ENCODE results near the gene PSME3.

The PSME3 gene, protein sequence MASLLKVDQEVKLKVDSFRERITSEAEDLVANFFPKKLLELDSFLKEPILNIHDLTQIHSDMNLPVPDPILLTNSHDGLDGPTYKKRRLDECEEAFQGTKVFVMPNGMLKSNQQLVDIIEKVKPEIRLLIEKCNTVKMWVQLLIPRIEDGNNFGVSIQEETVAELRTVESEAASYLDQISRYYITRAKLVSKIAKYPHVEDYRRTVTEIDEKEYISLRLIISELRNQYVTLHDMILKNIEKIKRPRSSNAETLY

DNA sequence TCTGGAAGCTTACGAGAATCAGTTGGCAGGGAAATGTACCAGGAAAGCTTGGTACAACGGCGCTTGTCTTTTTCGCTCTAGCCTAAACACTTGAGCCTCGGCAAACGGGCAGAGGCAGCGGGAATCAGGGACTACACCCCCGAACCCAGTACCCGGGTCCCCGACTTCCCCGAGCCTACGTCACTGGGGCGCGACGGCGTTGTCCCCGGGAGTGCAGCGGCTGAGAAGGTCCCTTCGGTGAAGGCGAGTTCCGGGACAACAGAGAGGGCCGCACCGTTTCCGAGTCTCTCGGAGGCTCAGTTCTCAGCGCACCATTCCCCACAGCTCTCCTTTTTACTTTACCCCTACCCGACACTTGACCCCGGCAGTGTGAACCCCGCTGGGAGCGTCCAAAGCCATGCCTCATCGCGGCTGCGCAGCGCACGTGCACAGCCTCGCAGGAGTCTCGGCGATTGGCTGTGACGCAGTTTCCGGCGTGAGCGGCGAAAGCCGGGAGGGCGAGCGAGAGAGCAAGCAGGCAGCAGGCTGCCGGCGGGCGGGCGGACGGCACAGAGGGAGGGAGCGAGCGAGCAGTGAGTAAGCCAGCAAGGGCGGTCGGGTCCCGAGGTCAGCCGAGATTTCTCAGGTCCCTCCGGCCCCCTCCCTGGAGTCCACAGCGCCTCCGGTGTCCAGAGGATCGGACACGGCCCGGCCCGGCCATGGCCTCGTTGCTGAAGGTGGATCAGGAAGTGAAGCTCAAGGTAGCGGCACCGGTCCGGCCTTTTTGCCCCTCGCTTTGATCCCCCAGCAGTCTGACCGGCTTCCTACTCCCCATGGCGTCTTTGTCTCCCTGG is at the start of gene PSME3:
Gene PSME3 (plus strand): TSS at position 464 of the 833 bp plus-strand sequence. CDS start 235 bp downstream, at position 699.
- peak; percentile 93 for DNase-seq (ENCODE audit: low spot score)

GRCh38 chr17:42783791-42784138 is 49.4 kb upstream of the PSME3 start:
- DNase-seq (ENCODE audit: low spot score), result no peak

DNA sequence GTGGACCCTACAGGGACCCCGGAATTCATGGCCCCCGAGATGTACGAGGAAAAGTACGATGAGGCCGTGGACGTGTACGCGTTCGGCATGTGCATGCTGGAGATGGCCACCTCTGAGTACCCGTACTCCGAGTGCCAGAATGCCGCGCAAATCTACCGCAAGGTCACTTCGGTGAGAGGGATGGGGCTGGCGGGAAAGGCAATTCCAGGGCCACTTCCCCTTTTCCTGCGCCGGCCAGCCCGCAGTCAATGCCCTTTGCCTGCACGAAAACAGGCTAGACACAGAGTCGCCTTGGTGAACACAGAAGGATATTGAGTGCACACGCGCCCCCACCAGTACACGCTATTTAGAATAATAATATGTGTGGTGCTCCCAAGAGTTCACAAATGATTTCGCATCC is 48.8 kb upstream of the PSME3 start:
- no peak for DNase-seq (ENCODE audit: low spot score)

DNA sequence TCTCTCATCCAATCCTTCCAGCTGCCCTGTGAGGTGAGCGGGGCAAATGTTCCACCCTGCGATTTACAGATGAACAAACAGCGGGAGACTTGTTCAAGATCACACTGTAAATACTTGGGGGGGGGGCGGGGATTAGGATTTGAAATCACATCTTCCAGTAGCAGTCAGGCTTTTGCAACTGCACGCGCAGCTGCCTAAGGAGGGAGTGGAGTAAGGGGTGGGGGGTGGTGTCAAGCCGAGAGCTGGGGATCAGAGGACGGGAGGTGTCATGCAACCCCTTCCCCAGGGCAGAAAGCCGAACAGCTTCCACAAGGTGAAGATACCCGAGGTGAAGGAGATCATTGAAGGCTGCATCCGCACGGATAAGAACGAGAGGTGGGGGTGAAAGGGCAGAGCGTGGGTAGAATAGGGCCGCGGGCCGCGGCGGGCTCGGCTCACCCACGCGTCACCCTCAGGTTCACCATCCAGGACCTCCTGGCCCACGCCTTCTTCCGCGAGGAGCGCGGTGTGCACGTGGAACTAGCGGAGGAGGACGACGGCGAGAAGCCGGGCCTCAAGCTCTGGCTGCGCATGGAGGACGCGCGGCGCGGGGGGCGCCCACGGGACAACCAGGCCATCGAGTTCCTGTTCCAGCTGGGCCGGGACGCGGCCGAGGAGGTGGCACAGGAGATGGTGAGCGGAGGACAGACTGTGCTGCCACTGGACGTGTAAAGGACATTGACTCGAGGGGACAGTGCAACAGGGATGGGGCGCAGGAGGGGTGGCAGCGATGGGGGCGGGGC is 48.2 kb upstream of the PSME3 start:
- no peak for DNase-seq (ENCODE audit: low spot score)

GRCh38 chr17:42787266-42787665 is 45.9 kb upstream of the PSME3 start:
- DNase-seq (ENCODE audit: low spot score), result no peak

DNA sequence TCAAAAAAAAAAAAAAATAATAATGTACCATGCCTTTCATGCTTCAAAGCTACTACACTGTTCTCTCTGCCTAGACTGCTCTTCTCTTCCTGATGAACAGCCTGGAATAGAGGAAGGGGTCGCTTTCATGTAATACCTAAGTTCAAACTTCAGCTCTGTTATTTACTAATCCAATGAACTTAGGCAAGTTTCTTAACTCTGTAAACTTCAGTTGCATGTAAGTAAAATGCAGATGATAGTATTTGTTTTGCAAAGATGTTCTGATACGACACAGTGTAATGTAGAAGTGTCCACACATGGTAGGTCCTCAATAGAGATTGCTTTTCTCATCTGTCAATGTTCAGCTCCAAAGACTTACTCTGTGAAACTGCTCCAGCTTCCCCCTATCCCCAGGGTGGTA is 41.2 kb upstream of the PSME3 start:
- no peak for DNase-seq (ENCODE audit: low spot score)

DNA sequence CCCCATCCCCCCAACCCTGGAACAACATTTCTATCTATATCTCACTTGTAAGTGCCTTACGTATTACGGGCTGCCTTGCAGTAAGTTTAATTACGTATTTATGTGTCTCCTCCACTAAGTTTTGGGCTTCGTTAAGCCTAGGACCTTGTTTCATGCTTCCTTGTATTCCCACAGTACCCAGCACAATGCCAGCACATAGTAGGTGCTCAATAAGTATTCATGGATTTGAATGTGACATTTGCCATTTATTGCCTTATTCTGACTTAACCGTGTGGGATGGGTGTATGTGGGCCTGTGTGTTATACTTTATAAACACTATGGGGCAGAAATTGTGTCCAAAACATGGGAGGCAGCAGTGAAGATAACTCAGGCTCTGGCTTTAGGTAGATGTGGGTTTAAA is 40.7 kb upstream of the PSME3 start:
- DNase-seq (ENCODE audit: low spot score), result no peak

- no peak for DNase-seq (ENCODE audit: low spot score)
These were observed 38.1 kb upstream of the PSME3 start for GRCh38 chr17:42795061-42795460.

DNA sequence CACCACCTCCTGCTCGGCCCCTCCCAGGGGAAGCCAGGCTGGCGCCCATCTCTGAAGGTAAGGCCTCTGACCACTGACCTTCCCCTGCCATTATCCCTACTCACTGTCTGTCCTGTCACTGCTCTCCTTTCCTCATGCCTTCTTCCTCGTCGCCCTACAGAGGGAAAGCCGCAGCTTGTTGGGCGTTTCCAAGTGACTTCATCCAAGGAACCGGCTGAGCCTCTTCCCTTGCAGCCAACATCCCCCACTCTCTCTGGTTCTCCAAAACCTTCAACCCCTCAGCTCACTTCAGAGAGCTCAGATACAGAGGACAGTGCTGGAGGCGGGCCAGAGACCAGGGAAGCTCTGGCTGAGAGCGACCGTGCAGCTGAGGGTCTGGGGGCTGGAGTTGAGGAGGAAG is 37.7 kb upstream of the PSME3 start:
- no peak for DNase-seq (ENCODE audit: low spot score)

GRCh38 chr17:42796066-42796758 is 37.0 kb upstream of the PSME3 start:
- DNase-seq (ENCODE audit: low spot score), result no peak

GRCh38 chr17:42797067-42798007 is 35.9 kb upstream of the PSME3 start:
- no peak for DNase-seq (ENCODE audit: low spot score)

GRCh38 chr17:42798011-42798382 is 35.2 kb upstream of the PSME3 start:
- no peak for DNase-seq (ENCODE audit: low spot score)

DNA sequence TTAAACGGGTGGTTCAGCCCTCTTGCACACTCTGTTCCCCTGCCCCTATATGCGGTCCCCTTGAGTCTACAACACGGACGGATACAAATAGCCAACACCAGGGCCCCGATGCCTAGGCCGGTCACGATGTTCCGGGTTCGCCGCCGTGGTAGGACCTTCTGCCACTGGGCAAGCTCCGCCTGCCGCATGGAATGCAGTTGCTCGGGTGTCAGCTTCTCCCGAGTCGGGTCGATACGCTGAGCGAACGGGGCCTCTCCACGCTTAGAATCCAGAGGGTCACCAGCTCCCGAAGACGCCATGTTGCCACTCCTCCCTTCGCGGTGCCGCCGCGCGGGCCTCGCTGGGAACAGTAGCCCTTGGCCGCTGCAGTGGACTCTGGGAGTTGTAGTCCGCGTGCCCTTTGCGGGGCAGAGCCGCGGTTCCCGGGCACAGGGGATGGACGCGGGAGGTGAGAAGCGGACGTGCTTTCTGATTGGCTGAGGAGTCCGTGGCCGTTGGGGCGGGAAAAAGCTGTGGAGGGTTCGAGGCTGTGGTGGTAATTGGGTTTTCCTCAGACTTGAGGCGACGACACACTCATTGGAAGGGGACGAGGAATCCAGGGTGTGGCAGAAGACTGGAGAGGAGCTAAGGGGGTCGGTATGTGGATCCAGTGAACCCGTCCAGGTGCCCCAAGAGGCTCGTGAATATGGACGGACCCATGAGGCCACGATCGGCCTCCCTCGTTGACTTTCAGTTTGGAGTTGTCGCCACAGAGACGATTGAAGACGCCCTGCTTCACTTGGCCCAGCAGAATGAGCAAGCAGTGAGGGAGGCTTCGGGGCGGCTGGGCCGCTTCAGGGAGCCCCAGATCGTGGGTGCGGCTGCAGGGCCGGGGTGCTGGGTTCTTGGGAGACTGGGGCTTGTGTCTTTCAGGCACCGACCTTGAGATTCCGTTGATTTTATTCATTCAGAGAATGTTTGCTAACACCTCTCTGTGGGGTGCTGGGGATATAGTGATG is 34.5 kb upstream of the PSME3 start, which contains the start of the genes CNTD1 and COA3:
Gene CNTD1 (plus strand): TSS at position 479 of the 998 bp plus-strand sequence. CDS start 207 bp downstream, at position 686.
Gene COA3 (minus strand): TSS at position 322 of the 998 bp plus-strand sequence. CDS start 23 bp downstream, at position 299.
- DNase-seq (ENCODE audit: low spot score), result peak; percentile 94

- DNase-seq (ENCODE audit: low spot score), result no peak
These were observed 29.9 kb upstream of the PSME3 start for GRCh38 chr17:42803074-42803883.

- DNase-seq (ENCODE audit: low spot score), result no peak
These were observed 28.3 kb upstream of the PSME3 start for GRCh38 chr17:42804918-42805367.

- DNase-seq (ENCODE audit: low spot score), result no peak
These were observed 26.9 kb upstream of the PSME3 start for GRCh38 chr17:42806249-42806648.

GRCh38 chr17:42809250-42809649 is 23.9 kb upstream of the PSME3 start:
- DNase-seq (ENCODE audit: low spot score), result peak; percentile 92

GRCh38 chr17:42814633-42815399 is 18.4 kb upstream of the PSME3 start:
- DNase-seq (ENCODE audit: low spot score), result peak; percentile 79
